Activated CD4-positive, alpha-beta T cell treated with anti-CD3 and anti-CD28 coated beads, Interleukin-2, amount 10 ng/mL, durations not matched to agents 24 days and 14 days (primary cell): ENCODE measurements around the gene ADGRL3. TPM values are rescaled to one million over a fixed set of nuclear protein-coding genes. Genes with fewer than 3 reads are reported as not detected.

Source experiments
- DNase-seq: peaks from one replicate; pipeline ENCODE4 v3.0.0; 2022
- H3K27ac Mint-ChIP-seq: one replicate; pipeline ENCODE4 v1.8.0; 2022; ENCODE audit warnings: mild to moderate bottlenecking, mixed read lengths
- H3K27me3 Mint-ChIP-seq: one replicate; pipeline ENCODE4 v1.8.0; 2022; ENCODE audit warnings: mixed read lengths
- H3K36me3 Mint-ChIP-seq: one replicate; pipeline ENCODE4 v1.8.0; 2022; ENCODE audit warnings: low read depth, mild to moderate bottlenecking, mixed read lengths
- H3K4me1 Mint-ChIP-seq: one replicate; pipeline ENCODE4 v1.8.0; 2021; ENCODE audit warnings: mixed read lengths
- H3K4me3 Mint-ChIP-seq: one replicate; pipeline ENCODE4 v1.8.0; 2022; ENCODE audit warnings: mild to moderate bottlenecking, moderate library complexity, mixed read lengths
- H3K9me3 Mint-ChIP-seq: one replicate; pipeline ENCODE4 v1.8.0; 2021; ENCODE audit warnings: mixed read lengths
- intact Hi-C: fragments of 100-400 bp; cut with micrococcal nuclease; formaldehyde crosslinking; loops from one replicate; pipeline ENCODE4 v1.15.1; 2023
- total RNA-seq: library from RNA; stranded (reverse); gene quantifications from 2 replicates; pipeline ENCODE4 v1.2.3, GENCODE V29; 2022

The ADGRL3 gene
- total RNA-seq, 1 donor from 2014 or later, result not detected

DNA sequence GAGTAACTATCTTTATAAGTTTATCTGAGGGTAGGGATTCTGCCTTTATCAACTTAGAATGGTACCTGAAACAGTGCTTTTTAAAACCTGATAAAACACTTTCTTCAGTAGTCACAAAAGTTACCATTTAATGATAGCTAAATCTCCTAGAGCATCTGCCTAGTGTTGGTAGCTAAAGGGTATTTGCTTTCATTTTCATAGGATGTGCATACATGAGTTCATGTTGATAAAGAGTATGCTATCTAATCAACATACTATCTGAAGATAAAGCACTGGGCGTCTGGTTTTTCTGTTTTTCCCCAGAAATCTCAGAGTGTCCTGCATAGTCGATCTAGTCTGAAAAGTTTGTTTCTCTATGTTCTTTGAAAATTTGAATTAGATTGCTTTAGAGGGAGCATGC is 75.1 kb downstream of the ADGRL3 start:
- intact Hi-C loops, result no loop called here

DNA sequence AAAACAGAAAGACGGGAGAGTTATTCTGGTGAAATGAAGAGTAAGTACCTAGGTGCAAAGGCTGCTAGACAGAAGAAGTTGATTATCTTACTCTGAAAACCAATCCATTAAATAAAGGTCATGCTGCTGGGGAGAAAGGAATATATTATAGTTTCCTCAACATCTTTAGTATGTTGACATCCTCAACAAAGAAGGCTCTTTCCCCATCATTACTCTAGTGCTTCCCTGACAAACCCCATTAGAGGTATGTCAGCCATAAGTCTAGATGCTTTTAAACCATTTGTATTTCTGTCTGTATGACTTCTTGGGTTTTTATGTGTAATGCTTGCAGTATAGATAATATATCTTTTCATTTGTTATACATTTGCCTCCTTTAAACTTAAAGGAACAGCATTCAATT is 75.9 kb downstream of the ADGRL3 start:
- no peaks in the 10 kb centered on the region for H3K36me3 Mint-ChIP-seq
- H3K4me1 Mint-ChIP-seq, result no peaks in the 10 kb centered on the region
- intact Hi-C loops, result no loop called here
- H3K27ac Mint-ChIP-seq, result no peak overlapping the region
- no peak overlapping the region for H3K4me3 Mint-ChIP-seq
- H3K27me3 Mint-ChIP-seq, result no peaks in the 10 kb centered on the region
- H3K9me3 Mint-ChIP-seq, result no peaks in the 10 kb centered on the region
- no peak for DNase-seq

More for the DNA sequence above, 75.1 kb downstream of the ADGRL3 start:
- Mint-ChIP-seq H3K4me3 (no peak overlapping the region), H3K27me3 (no peaks in the 10 kb centered on the region), H3K9me3 (no peaks in the 10 kb centered on the region), H3K4me1 (no peaks in the 10 kb centered on the region), H3K27ac (no peak overlapping the region), H3K36me3 (no peaks in the 10 kb centered on the region)
- DNase-seq, result no peak

DNA sequence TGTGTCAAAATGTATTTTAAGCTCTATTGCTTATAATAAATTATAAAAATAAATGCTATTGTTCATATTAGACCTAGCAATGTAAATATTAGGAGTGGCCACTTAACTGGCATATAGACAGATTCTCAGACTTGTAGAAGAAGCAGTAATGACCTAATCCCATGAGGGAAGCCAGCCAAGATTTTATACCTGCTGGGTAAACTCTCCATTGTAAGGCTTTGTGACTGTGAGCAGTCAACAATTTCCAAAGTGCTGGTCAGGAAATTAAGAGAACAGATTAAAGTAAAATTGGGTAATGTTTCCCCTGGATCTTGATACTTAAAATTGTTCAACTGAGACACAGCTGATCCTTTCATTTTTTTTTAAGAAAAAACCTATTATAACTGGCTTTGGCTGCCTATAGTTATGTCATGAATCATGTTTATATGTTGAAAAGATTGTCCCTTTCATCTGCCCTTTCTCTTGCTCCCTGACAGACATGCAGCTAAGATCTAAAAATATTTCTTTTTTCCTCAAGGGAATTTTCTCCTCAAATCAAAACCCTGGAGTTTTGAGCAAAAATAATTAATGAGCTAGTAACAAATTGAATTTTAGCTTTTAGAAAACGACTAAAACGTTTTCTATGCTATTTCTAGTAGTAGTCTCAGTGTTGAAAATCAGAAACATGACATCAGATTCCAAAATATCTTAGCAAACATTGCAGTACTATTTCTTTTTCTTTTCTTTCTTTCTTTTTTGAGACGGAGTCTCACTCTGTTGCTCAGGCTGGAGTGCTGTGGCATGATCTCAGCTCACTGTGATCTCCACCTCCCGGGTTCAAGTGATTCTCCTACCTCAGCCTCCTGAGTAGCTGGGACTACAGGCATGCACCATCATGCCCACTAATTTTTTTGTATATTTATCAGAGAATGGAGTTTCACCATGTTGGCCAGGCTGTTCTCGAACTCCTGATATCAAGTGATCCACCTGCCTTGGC is 77.9 kb downstream of the ADGRL3 start:
- Mint-ChIP-seq H3K9me3 (no peaks in the 10 kb centered on the region), H3K4me1 (no peaks in the 10 kb centered on the region), H3K27ac (no peak overlapping the region), H3K4me3 (no peak overlapping the region), H3K27me3 (no peaks in the 10 kb centered on the region), H3K36me3 (no peaks in the 10 kb centered on the region)
- intact Hi-C loops, result no loop called here
- DNase-seq, result no peak

DNA sequence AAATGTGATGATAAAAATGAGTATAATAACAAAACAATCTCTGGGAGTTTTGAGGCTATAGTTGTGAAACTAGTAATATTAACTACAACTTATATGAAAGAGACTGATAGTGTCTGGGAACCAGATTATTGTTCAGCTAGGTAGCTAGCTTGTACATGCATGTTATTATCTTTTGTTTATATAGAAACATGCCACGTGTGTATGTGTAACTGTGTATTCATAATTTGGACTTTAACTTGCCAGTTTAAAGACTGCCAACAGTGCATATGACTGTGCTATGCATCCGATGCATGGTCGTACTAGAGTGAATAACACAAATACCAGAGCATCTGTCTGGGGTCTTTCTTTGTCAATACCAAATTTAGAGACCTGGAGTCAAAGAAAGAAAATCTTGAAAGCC is 92.2 kb downstream of the ADGRL3 start:
- no peak for DNase-seq
- Mint-ChIP-seq H3K36me3 (no peaks in the 10 kb centered on the region), H3K9me3 (no peaks in the 10 kb centered on the region), H3K4me1 (no peaks in the 10 kb centered on the region), H3K27ac (no peak overlapping the region), H3K4me3 (no peak overlapping the region), H3K27me3 (no peaks in the 10 kb centered on the region)
- intact Hi-C loops, result no loop called here

DNA sequence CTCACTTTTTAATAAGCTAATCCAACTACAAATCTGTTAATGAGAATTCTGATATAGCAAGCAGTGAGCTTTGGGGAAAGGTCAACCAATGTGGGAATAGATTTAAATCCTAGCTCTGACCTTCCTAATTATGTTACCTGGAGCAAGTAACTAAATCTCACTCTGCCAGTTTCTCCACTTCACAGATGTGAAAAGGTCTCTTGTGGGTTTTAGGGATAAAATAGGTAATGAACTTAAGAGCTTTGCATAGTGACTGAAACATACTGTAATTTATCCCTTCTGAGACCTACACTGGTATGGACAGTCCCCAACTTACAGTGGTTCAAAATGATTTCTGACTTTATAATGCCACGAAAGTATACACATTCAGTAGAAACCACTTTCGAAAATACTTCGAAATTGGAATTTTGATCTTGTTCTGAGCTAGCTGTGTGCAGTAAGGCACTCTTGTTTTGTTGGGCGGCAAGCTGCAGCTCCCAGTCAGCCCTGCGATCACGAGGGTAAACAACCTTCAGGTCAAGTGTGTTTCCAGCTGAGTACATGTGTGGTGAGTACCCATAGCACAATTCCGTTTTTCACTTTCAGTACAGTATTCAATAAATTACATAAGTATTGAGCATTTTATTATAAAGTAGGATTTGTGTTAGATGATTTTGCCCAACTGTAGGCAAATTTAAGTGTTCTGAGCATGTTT is 93.7 kb downstream of the ADGRL3 start:
- no peaks in the 10 kb centered on the region for H3K9me3 Mint-ChIP-seq
- H3K27ac Mint-ChIP-seq, result no peak overlapping the region
- H3K27me3 Mint-ChIP-seq, result no peaks in the 10 kb centered on the region

DNA sequence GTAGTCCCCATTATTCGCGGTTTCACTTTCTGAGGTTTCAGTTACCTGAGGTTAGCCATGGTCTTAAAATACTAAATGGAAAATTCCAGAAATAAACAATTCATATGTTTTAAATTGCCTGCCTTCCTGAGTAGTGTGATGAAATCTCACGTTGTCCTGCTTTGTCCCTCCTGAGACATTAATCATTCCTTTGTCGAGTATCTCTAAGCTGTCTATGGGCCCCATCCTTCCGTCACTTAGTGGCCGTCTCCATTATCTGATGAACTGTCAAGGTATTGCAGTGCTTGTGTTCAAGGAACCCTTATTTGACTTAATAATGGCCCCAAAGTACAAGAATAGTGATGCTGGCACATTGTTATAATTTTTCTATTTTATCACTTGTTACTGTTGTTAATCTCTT is 94.8 kb downstream of the ADGRL3 start:
- Mint-ChIP-seq H3K4me3 (no peak overlapping the region), H3K27ac (no peak overlapping the region), H3K36me3 (no peaks in the 10 kb centered on the region), H3K27me3 (no peaks in the 10 kb centered on the region), H3K9me3 (no peaks in the 10 kb centered on the region), H3K4me1 (no peaks in the 10 kb centered on the region)
- no peak for DNase-seq
- intact Hi-C loops, result no loop called here

More for the DNA sequence above, 93.7 kb downstream of the ADGRL3 start:
- Mint-ChIP-seq H3K4me3 (no peak overlapping the region), H3K4me1 (no peaks in the 10 kb centered on the region), H3K36me3 (no peaks in the 10 kb centered on the region)
- intact Hi-C loops, result no loop called here
- no peak for DNase-seq

DNA sequence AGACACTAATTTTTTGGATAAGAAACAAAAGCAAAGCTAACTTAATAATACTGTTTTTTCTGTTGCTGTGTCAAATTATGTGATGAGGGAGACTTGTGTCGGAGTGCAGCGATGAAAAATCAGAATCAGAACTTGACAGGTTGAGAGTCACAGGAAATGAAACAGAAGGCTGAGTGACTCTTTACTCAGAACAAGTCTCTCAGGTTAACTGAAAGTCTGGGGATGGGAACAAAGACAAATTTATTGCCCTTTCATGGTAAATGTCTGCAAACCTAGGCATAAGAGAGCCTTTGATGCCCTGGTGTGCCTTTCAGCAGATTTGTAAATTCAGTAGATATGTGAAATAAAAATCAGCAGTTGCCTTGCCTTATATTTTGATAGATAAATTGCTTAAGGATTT is 96.0 kb downstream of the ADGRL3 start:
- no peaks in the 10 kb centered on the region for H3K9me3 Mint-ChIP-seq
- intact Hi-C loops, result no loop called here
- H3K4me1 Mint-ChIP-seq, result no peaks in the 10 kb centered on the region
- H3K27ac Mint-ChIP-seq, result no peak overlapping the region
- DNase-seq, result no peak
- no peak overlapping the region for H3K4me3 Mint-ChIP-seq
- no peaks in the 10 kb centered on the region for H3K36me3 Mint-ChIP-seq
- H3K27me3 Mint-ChIP-seq, result no peaks in the 10 kb centered on the region

DNA sequence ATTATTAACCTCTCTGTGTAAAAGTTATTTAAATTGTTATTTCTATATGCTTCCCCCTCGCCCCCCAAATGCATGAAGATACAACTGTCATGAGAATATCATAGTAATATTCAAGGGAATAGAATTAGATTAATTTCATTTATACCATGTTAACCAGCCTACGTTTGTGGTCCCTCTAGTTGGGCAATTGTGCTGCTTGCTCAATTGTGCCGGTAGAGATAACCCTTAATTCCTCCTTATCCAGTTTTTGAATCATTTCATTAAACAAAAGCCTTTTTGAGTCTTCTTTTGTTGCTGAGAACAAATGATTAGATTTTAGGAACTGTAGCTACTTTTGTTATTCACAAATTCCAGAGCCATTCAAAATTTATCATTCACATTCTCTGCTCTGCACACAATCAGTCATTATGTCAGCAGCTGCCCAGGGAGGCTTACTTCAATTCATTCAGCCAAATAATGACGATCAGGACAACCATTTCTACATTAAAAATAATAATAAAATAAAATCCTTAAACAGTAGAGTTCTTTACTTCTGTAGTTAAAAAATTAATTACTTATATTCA is 98.1 kb downstream of the ADGRL3 start:
- Mint-ChIP-seq H3K36me3 (no peaks in the 10 kb centered on the region), H3K27ac (no peak overlapping the region), H3K9me3 (no peaks in the 10 kb centered on the region), H3K4me1 (no peaks in the 10 kb centered on the region), H3K4me3 (no peak overlapping the region), H3K27me3 (no peaks in the 10 kb centered on the region)
- intact Hi-C loops, result no loop called here
- no peak for DNase-seq

DNA sequence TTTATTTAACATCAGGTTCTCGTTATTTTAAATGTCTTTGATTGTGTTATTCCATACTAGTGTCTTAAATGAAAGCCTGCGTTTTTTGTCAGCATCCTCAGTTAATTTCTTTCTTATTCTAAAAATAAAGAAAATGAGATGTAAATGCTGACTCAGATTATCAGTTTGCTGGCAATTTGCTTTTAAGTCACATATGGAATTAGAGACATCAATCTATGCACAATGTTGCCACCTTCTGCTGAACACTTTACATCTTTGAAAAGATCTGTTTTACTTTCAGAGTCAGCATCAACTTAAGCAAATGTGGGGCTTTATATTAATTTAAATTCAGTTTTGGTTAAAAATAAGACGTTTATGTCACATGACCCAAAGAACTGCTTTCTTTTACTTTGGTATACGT is 99.2 kb downstream of the ADGRL3 start:
- H3K27ac Mint-ChIP-seq, result no peak overlapping the region
- no peak overlapping the region for H3K4me3 Mint-ChIP-seq
- no peak for DNase-seq
- no peaks in the 10 kb centered on the region for H3K27me3 Mint-ChIP-seq
- no peaks in the 10 kb centered on the region for H3K36me3 Mint-ChIP-seq
- H3K9me3 Mint-ChIP-seq, result no peaks in the 10 kb centered on the region
- intact Hi-C loops, result no loop called here
- H3K4me1 Mint-ChIP-seq, result no peaks in the 10 kb centered on the region

DNA sequence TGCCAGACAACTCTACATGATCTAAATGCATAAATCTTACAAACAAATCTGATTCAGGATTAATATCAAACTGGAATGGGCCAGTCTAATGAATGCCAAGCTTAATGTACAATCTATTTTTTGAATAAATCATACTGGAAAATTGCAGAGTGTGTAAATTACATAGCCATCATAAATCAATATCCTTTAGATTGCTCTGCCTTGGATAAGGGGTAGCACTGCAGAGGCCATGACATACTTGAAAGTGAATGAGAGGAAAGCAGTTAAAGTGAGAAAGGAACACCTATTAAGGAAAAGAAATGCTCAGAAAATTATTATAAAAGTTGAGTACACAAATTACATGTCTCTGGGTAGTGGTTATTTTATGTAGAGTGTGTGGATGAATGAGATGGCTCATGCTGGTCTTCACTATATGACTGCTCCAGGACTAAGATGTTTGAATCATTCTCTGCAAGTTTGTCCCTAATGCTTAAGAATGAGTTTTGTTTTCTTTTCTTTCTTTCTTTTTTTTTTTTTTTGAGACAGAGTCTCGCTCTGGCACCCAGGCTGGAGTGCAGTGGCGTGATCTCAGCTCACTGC is 100.2 kb downstream of the ADGRL3 start:
- DNase-seq, result no peak
- Mint-ChIP-seq H3K4me3 (no peak overlapping the region), H3K4me1 (no peaks in the 10 kb centered on the region), H3K9me3 (no peaks in the 10 kb centered on the region), H3K27me3 (no peaks in the 10 kb centered on the region), H3K36me3 (no peaks in the 10 kb centered on the region), H3K27ac (no peak overlapping the region)
- intact Hi-C loops, result no loop called here

DNA sequence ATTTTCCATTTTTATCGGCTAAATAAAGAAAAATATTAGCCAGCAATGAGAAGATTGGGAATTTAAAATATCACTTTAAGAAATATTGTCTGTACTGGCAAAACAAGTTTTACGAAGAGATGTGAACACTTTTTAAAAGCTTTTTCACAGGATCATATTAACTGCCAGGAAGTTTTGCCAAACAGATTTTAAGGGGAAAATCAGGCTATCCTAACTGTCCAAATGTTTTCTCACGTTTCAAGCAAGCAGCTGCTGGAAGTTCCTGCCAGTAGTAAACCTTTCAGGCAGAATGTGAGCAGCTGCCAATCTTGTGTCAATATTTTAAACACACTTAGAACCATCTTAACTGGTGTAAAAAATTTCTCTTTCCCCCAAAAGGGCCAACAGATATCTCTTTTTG is 101.1 kb downstream of the ADGRL3 start:
- Mint-ChIP-seq H3K9me3 (no peaks in the 10 kb centered on the region), H3K27ac (no peak overlapping the region), H3K4me1 (no peaks in the 10 kb centered on the region), H3K4me3 (no peak overlapping the region), H3K27me3 (no peaks in the 10 kb centered on the region), H3K36me3 (no peaks in the 10 kb centered on the region)
- no peak for DNase-seq
- intact Hi-C loops, result no loop called here

DNA sequence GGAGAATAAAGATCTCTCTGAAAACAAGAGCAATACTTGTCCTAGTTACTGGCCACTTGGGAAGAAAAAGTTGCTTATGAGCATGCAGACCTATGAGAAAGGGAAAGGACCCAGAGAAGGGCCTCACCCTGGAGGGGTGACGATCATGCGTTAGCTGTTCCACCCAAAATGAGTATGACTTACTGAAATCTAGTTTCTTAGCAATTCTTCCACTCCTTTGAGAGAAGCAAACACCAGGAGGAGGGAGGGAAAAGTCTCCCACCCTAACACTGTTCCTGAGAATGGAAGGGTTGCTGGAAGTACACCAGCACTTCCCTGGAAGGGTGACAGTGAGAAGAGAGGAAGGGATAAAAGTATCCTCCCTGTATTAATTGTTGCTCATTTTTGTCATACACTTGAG is 107.9 kb downstream of the ADGRL3 start:
- Mint-ChIP-seq H3K27me3 (no peaks in the 10 kb centered on the region), H3K27ac (no peak overlapping the region), H3K36me3 (no peaks in the 10 kb centered on the region), H3K4me1 (no peaks in the 10 kb centered on the region), H3K9me3 (no peaks in the 10 kb centered on the region), H3K4me3 (no peak overlapping the region)
- no peak for DNase-seq
- intact Hi-C loops, result no loop called here

DNA sequence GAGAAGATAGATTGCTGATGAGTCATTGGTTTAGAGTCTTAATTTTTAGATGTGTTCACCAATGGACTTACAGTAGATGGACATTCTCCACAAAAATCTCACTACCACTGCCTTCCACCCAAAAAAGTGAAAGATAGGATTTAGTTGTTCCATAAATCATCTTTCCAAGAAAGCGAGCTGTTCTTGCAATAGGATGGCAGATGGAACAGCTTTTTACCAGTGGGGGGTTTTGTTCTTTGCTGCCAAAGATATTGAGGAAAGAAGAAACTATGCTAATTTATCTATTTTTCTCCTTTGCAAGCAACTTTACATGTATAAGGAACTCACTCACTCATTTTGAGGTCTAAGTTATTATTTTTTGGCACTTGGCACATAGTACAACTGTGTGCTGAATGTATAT is 109.5 kb downstream of the ADGRL3 start:
- no peaks in the 10 kb centered on the region for H3K4me1 Mint-ChIP-seq
- H3K4me3 Mint-ChIP-seq, result no peak overlapping the region
- no peaks in the 10 kb centered on the region for H3K9me3 Mint-ChIP-seq
- no peak overlapping the region for H3K27ac Mint-ChIP-seq
- H3K27me3 Mint-ChIP-seq, result no peaks in the 10 kb centered on the region
- no peaks in the 10 kb centered on the region for H3K36me3 Mint-ChIP-seq
- intact Hi-C loops, result no loop called here
- no peak for DNase-seq

DNA sequence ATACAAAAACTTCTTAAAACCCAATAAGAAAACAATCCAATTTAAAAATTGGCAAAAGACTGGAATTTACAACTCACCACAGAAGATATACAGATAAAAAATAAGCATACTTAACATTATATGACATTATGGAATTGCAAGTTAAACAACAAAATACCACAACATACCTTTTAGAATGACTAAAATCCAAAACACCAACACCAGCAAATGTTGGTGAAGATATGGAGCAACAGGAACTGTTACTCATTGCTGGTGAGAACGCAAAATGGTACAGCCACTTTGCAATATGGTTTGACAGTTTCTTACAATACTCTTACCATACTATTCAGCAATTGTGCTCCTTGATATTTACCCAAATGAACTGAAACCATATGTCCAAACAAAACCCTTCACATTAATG is 112.4 kb downstream of the ADGRL3 start:
- no peaks in the 10 kb centered on the region for H3K4me1 Mint-ChIP-seq
- H3K4me3 Mint-ChIP-seq, result no peak overlapping the region
- no peak overlapping the region for H3K27ac Mint-ChIP-seq
- DNase-seq, result no peak
- H3K9me3 Mint-ChIP-seq, result no peaks in the 10 kb centered on the region
- intact Hi-C loops, result no loop called here
- H3K27me3 Mint-ChIP-seq, result no peaks in the 10 kb centered on the region
- no peaks in the 10 kb centered on the region for H3K36me3 Mint-ChIP-seq
